GM23338 (cell line): ENCODE results near the gene NPR2. TPM values are rescaled to one million over a fixed set of nuclear protein-coding genes. Genes with fewer than 3 reads are reported as not detected.

Experiments used
- ATAC-seq: fragments of 200-7000 bp; cut with Tn5 transposase; 3 replicates; pipeline ENCODE4 v1.9.1; 2020
- DNase-seq: peaks from one replicate; pipeline ENCODE4 v3.0.0-alpha.2; 2015; ENCODE audit warnings: low spot score
- H2AFZ ChIP-seq: fragments of 200-600 bp; sonication (generic); 2 replicates; pipeline ENCODE4 v1.8.0; 2016; ENCODE audit warnings: antibody characterized with exemption, mild to moderate bottlenecking, moderate library complexity
- H3F3A ChIP-seq: fragments of 200-600 bp; sonication (generic); replicated peaks from 2 replicates; pipeline ENCODE4 v1.8.0; 2017; ENCODE audit warnings: antibody characterized with exemption, mixed run types, low read depth
- H3K27ac ChIP-seq: fragments of 200-600 bp; sonication (generic); 2 replicates; pipeline ENCODE4 v1.6.1; 2016; ENCODE audit warnings: low read depth
- H3K27me3 ChIP-seq: fragments of 200-600 bp; sonication (generic); 2 replicates; pipeline ENCODE4 v1.8.0; 2016; ENCODE audit warnings: mild to moderate bottlenecking, mixed run types, moderate library complexity; ENCODE audit not compliant: insufficient read depth
- H3K36me3 ChIP-seq: fragments of 200-600 bp; sonication (generic); 2 replicates; pipeline ENCODE4 v1.8.0; 2016; ENCODE audit warnings: mild to moderate bottlenecking; ENCODE audit not compliant: insufficient read depth
- H3K4me1 ChIP-seq: fragments of 200-600 bp; sonication (generic); 2 replicates; pipeline ENCODE4 v1.8.0; 2016; ENCODE audit warnings: mild to moderate bottlenecking, moderate library complexity; ENCODE audit not compliant: insufficient read depth
- H3K4me2 ChIP-seq: fragments of 200-600 bp; sonication (generic); 2 replicates; pipeline ENCODE4 v1.7.1; 2017; ENCODE audit warnings: mixed run types
- H3K4me3 ChIP-seq: fragments of 200-600 bp; sonication (generic); 2 replicates; pipeline ENCODE4 v1.6.1; 2016; ENCODE audit warnings: mixed run types
- H3K79me2 ChIP-seq: fragments of 200-600 bp; sonication (generic); replicated peaks from 2 replicates; pipeline ENCODE4 v1.8.0; 2017; ENCODE audit warnings: mild to moderate bottlenecking; ENCODE audit not compliant: insufficient read depth
- H3K9me2 ChIP-seq: fragments of 200-600 bp; sonication (generic); 2 replicates; pipeline ENCODE4 v1.8.0; 2017; ENCODE audit not compliant: insufficient read depth
- H4K20me1 ChIP-seq: fragments of 200-600 bp; sonication (generic); replicated peaks from 2 replicates; pipeline ENCODE4 v1.8.0; 2017; ENCODE audit warnings: mild to moderate bottlenecking; ENCODE audit not compliant: insufficient read depth
- H3K27ac Mint-ChIP-seq: 2 replicates; pipeline ENCODE4 v1.8.0; 2020; ENCODE audit warnings: inconsistent platforms, mild to moderate bottlenecking, moderate library complexity, mixed read lengths
- H3K27me3 Mint-ChIP-seq: 3 replicates; pipeline ENCODE4 v1.8.0; 2022; ENCODE audit warnings: low read depth, mild to moderate bottlenecking, moderate library complexity, mixed read lengths, inconsistent platforms; ENCODE audit not compliant: insufficient read depth, poor library complexity
- H3K36me3 Mint-ChIP-seq: 3 replicates; pipeline ENCODE4 v1.8.0; 2021; ENCODE audit warnings: low read depth, mild to moderate bottlenecking, inconsistent platforms, moderate library complexity, mixed read lengths
- H3K4me1 Mint-ChIP-seq: 3 replicates; pipeline ENCODE4 v1.8.0; 2020; ENCODE audit warnings: mild to moderate bottlenecking, inconsistent platforms, mixed read lengths
- H3K4me3 Mint-ChIP-seq: 3 replicates; pipeline ENCODE4 v1.8.0; 2021; ENCODE audit warnings: moderate library complexity, mild to moderate bottlenecking, inconsistent platforms, mixed read lengths
- H3K9me3 Mint-ChIP-seq: 3 replicates; pipeline ENCODE4 v1.8.0; 2020; ENCODE audit warnings: moderate library complexity, mild to moderate bottlenecking, inconsistent platforms, mixed read lengths
- CREB1 ChIP-seq: fragments of 250-450 bp; sonication (Bioruptor Pico); IDR thresholded peaks from 2 replicates; pipeline ENCODE4 v1.5.0; 2020; ENCODE audit warnings: low read depth, mild to moderate bottlenecking, moderate library complexity
- EZH2 ChIP-seq: fragments of 200-600 bp; sonication (generic); IDR thresholded peaks from one replicate; pipeline ENCODE4 v1.8.0; 2017; ENCODE audit warnings: antibody characterized with exemption, mild to moderate bottlenecking, low read depth; ENCODE audit not compliant: unreplicated experiment
- EZH2phosphoT487 ChIP-seq: fragments of 200-600 bp; sonication (generic); IDR thresholded peaks from one replicate; pipeline ENCODE4 v1.8.1; 2018; ENCODE audit warnings: antibody characterized with exemption; ENCODE audit not compliant: unreplicated experiment
- JUNB ChIP-seq: IDR thresholded peaks from one replicate; pipeline ENCODE4 v1.6.1; 2016; ENCODE audit warnings: antibody characterized with exemption; ENCODE audit not compliant: unreplicated experiment
- POLR2AphosphoS5 ChIP-seq: IDR thresholded peaks from 2 replicates; pipeline ENCODE4 v1.6.1; 2016; ENCODE audit warnings: antibody characterized with exemption, low read depth
- ZNF331 ChIP-seq: fragments of 250-450 bp; sonication (Bioruptor Pico); IDR thresholded peaks from 2 replicates; pipeline ENCODE4 v1.5.0; 2020; ENCODE audit warnings: low read depth, mild to moderate bottlenecking, moderate library complexity
- polyA plus RNA-seq: library from polyadenylated mRNA; unstranded; fragments of >200 nt; fragmentation: Nextera tagmentation; extraction: Ambion mirVana; gene quantifications from 2 replicates; pipeline ENCODE4 v1.2.1, GENCODE V29; 2016
- total RNA-seq: library from RNA; depleted of rRNA; stranded (reverse); fragments of >200 nt; shearing (Covaris generic); gene quantifications from 2 replicates; pipeline ENCODE4 v1.2.3, GENCODE V29; 2014
- TF ChIP-seq, protein P1 (sequence below): IDR thresholded peaks from one replicate; pipeline ENCODE4 v1.6.1; 2018; ENCODE audit warnings: antibody characterized with exemption; ENCODE audit not compliant: unreplicated experiment

NPR2 gene
- total and polyA plus RNA-seq, 2 experiments from 2014 or later: 9.0 to 14.4 TPM

DNA sequence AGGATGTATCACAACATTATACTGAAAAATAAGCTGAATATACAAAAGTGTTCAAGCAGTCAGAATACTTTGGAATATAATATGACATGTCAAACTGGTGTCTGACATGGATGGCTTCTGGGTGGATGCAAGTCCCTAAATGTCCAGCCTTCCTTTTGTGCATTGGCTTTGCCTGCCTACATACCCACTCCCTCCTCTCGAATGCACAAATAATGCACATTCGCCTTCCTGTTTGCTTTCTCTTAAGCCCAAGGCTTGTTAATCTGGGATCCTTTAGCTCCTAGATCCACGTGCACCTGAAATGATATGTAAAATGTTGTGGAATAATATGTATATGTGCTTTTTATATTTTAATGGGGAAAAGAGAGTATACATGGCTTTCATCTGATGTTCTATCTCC is 12.9 kb upstream of the NPR2 start (continued):
- TF ChIP-seq EZH2 (no peak), CREB1 (no peak), ZNF331 (CRISPR knock-in tag) (no peak), JUNB (no peak), POLR2AphosphoS5 (no peak)
- TF ChIP-seq, protein P1, sequence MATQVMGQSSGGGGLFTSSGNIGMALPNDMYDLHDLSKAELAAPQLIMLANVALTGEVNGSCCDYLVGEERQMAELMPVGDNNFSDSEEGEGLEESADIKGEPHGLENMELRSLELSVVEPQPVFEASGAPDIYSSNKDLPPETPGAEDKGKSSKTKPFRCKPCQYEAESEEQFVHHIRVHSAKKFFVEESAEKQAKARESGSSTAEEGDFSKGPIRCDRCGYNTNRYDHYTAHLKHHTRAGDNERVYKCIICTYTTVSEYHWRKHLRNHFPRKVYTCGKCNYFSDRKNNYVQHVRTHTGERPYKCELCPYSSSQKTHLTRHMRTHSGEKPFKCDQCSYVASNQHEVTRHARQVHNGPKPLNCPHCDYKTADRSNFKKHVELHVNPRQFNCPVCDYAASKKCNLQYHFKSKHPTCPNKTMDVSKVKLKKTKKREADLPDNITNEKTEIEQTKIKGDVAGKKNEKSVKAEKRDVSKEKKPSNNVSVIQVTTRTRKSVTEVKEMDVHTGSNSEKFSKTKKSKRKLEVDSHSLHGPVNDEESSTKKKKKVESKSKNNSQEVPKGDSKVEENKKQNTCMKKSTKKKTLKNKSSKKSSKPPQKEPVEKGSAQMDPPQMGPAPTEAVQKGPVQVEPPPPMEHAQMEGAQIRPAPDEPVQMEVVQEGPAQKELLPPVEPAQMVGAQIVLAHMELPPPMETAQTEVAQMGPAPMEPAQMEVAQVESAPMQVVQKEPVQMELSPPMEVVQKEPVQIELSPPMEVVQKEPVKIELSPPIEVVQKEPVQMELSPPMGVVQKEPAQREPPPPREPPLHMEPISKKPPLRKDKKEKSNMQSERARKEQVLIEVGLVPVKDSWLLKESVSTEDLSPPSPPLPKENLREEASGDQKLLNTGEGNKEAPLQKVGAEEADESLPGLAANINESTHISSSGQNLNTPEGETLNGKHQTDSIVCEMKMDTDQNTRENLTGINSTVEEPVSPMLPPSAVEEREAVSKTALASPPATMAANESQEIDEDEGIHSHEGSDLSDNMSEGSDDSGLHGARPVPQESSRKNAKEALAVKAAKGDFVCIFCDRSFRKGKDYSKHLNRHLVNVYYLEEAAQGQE: no peak

DNA sequence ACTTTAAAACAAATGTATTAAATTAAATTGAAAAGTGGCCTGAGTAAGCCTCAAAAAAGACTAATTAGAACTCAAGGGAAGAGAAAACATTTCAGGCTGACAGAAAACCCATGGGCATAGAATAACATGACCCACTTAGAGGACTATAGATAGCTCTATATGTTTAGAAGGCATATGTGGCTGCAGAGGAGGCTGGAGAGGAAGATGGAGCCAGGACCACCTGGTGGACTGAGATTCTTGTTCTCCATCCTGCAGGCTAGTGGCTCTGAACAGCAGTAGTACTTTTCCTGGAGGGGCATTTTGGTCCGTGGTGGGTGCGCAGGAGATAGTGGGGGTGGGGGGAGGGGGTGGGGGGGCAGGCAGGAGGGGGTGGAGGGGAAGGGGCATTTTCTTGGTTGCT is 10.3 kb upstream of the NPR2 start:
- Mint-ChIP-seq H3K9me3 (no peaks in the 10 kb centered on the region), H3K4me3 (no peak overlapping the region), H3K4me1 (peaks cover 2% of the 10 kb centered on the region; the same call in 2 of the 3 replicates), H3K27me3 (no peaks in the 10 kb centered on the region), H3K36me3 (peaks cover 12% of the 10 kb centered on the region), H3K27ac (no peak overlapping the region)
- no peaks in the 10 kb centered on the region for H3K27me3 ChIP-seq
- H3K36me3 ChIP-seq: no peaks in the 10 kb centered on the region
- H3K4me1 ChIP-seq: peaks cover 3% of the 10 kb centered on the region
- no peaks in the 10 kb centered on the region for H3K9me2 ChIP-seq
- TF ChIP-seq POLR2AphosphoS5 (no peak), EZH2phosphoT487 (no peak), ZNF331 (CRISPR knock-in tag) (no peak)
- TF ChIP-seq, protein P1: no peak
- no peak overlapping the region for H2AFZ ChIP-seq
- no peaks in the 10 kb centered on the region for H3F3A ChIP-seq
- DNase-seq (no peak), ATAC-seq (no peak)
- H4K20me1 ChIP-seq: 0 out of 2 replicates have a peak, but pooled peaks cover 3% of the 10 kb centered on the region
- H3K79me2 ChIP-seq: no peaks in the 10 kb centered on the region
- H3K4me3 ChIP-seq: no peak overlapping the region
- no peak overlapping the region for H3K27ac ChIP-seq
- no peak overlapping the region for H3K4me2 ChIP-seq
